HG03378 (cell line): Measurements from ENCODE around the gene TTN.

Experiments
- ATAC-seq: cut with Tn5 transposase; IDR thresholded peaks from one replicate; pipeline ENCODE4 v1.9.1; 2021; ENCODE audit warnings: mild to moderate bottlenecking, moderate library complexity; ENCODE audit not compliant: unreplicated experiment

The TTN gene

GRCh38 chr2:178506101-178506500, 301.1 kb downstream of the TTN start:
- no peak for ATAC-seq

GRCh38 chr2:178502751-178503150, 304.5 kb downstream of the TTN start:
- ATAC-seq, result no peak

- ATAC-seq, result no peak
These were observed 307.6 kb downstream of the TTN start for GRCh38 chr2:178499640-178500039.

- peak; percentile 50 for ATAC-seq
These were observed 309.1 kb downstream of the TTN start for GRCh38 chr2:178498137-178498536.

- no peak for ATAC-seq
These were observed 311.2 kb downstream of the TTN start for GRCh38 chr2:178496049-178496448.

- no peak for ATAC-seq
These were observed 315.6 kb downstream of the TTN start for GRCh38 chr2:178491612-178492011.

- ATAC-seq, result no peak
These were observed 321.9 kb downstream of the TTN start for GRCh38 chr2:178485356-178485755.

- ATAC-seq, result no peak
These were observed 322.8 kb downstream of the TTN start for GRCh38 chr2:178484245-178485041.

- peak; percentile 52 for ATAC-seq
These were observed 324.8 kb downstream of the TTN start for GRCh38 chr2:178482437-178482836.

- ATAC-seq, result peak; percentile 40
These were observed 326.7 kb downstream of the TTN start, which contains the start of gene PLEKHA3 for GRCh38 chr2:178480227-178481181. Gene PLEKHA3 (plus strand): TSS chr2:178480457. CDS start chr2:178480870, 413 bp downstream.

GRCh38 chr2:178479758-178480226, 327.4 kb downstream of the TTN start:
- no peak for ATAC-seq

GRCh38 chr2:178479275-178479616, 328.0 kb downstream of the TTN start:
- ATAC-seq, result no peak

GRCh38 chr2:178478439-178479274, 328.6 kb downstream of the TTN start, which contains the start of gene FKBP7:
Gene FKBP7 (minus strand): TSS chr2:178478600. CDS start chr2:178478499, 101 bp downstream.
- ATAC-seq, result peak; percentile 31

- peak; percentile 8 for ATAC-seq
These were observed 329.1 kb downstream of the TTN start for GRCh38 chr2:178478130-178478438.

GRCh38 chr2:178477443-178478129, 329.6 kb downstream of the TTN start:
- ATAC-seq, result no peak

GRCh38 chr2:178476477-178476876, 330.7 kb downstream of the TTN start:
- no peak for ATAC-seq
